ENCODE measurements around the gene GAPDHS. TPM values are rescaled to one million over a fixed set of nuclear protein-coding genes. Genes with fewer than 3 reads are reported as not detected.

Gene GAPDHS
- total and polyA plus RNA-seq, 2 of the 4 experiments (the other 2 are of a cell fraction): not detected

GRCh38 chr19:35500611-35501010 is 32.6 kb upstream of the GAPDHS start:
- Histone ChIP-seq H3K4me1 (ENCODE audit: control insufficient read depth, insufficient read depth, low read length) (no peaks in the 10 kb centered on the region), H4K91ac (ENCODE audit: insufficient read depth, low read depth, low read length) (no peak overlapping the region), H3K18ac (ENCODE audit: low read depth, low read length) (no peak overlapping the region), H2BK5ac (ENCODE audit: low read depth, low read length, poor library complexity, severe bottlenecking) (no peak overlapping the region), H3K56ac (ENCODE audit: extremely low read depth, insufficient read depth, low read length) (no peak overlapping the region), H3K27me3 (ENCODE audit: control insufficient read depth, insufficient read depth, low read length) (peaks cover 33% of the 10 kb centered on the region), H3K36me3 (ENCODE audit: control insufficient read depth, insufficient read depth, low read length) (no peaks in the 10 kb centered on the region), H3K14ac (replicated peaks; ENCODE audit: low read depth, low read length) (no peak overlapping the region), H3K9ac (ENCODE audit: low read depth, low read length) (no peak overlapping the region), H3K4ac (ENCODE audit: low read depth, low read length) (no peak overlapping the region), H3K4me2 (ENCODE audit: low read depth, low read length) (no peak overlapping the region), H2BK20ac (ENCODE audit: low read depth, low read length) (no peak overlapping the region), H3K9me3 (ENCODE audit: control insufficient read depth, insufficient read depth, low read length) (no peaks in the 10 kb centered on the region), H3K4me3 (ENCODE audit: insufficient read depth, low read depth, low read length) (no peak overlapping the region), H2BK120ac (ENCODE audit: low read depth, low read length) (no peak overlapping the region), H2AFZ (replicated peaks; ENCODE audit: low read length, poor library complexity) (no peak overlapping the region), H4K5ac (ENCODE audit: low read depth, low read length) (no peak overlapping the region), H3K9me1 (ENCODE audit: insufficient read depth, low read length) (no peaks in the 10 kb centered on the region), H3K79me1 (ENCODE audit: low read depth in 1 of 2, low read length in 2 of 2) (no peaks in the 10 kb centered on the region), H3K23ac (ENCODE audit: low read depth, low read length) (no peak overlapping the region), H4K20me1 (ENCODE audit: insufficient read depth, low read length) (no peaks in the 10 kb centered on the region), H4K8ac (ENCODE audit: low read depth in 2 of 2, low read length in 2 of 2) (no peak overlapping the region), H3K27ac (ENCODE audit: insufficient read depth, low read length) (no peak overlapping the region), H2BK15ac (ENCODE audit: low read depth, low read length) (no peak overlapping the region), H2AK5ac (ENCODE audit: low read depth, low read length) (no peak overlapping the region), H2AK9ac (replicated peaks; ENCODE audit: low read depth, low read length, poor library complexity) (no peak overlapping the region)
- no TSS peak for BruUV-seq (replicated peaks)
- no CpG with 5 or more reads among the region's 10 CpGs for WGBS, 2 experiments (ENCODE audit: extremely low coverage in 2 of 2, insufficient read length in 1 of 2)
- TF ChIP-seq MAZ (IDR thresholded peaks at IDR 0.05; ENCODE audit: borderline replicate concordance, low read depth, low read length): no peak
- TF ChIP-seq MXI1 (IDR thresholded peaks at IDR 0.05; ENCODE audit: borderline replicate concordance, low read depth, low read length): no peak
- TF ChIP-seq CHD1 (IDR thresholded peaks at IDR 0.05; ENCODE audit: low read depth, low read length): no peak
- TF ChIP-seq ELK1 (IDR thresholded peaks at IDR 0.05; ENCODE audit: borderline replicate concordance, low read depth, low read length): no peak
- no peak for TF ChIP-seq SMC3 (IDR thresholded peaks at IDR 0.05; ENCODE audit: low read depth, low read length)
- TF ChIP-seq BHLHE40 (IDR thresholded peaks at IDR 0.05; ENCODE audit: low read depth, low read length): no peak
- TF ChIP-seq CEBPB (IDR thresholded peaks at IDR 0.05; ENCODE audit: low read depth, low read length): no peak
- no peak for TF ChIP-seq POLR2A (IDR thresholded peaks at IDR 0.05; ENCODE audit: low read depth, low read length)
- TF ChIP-seq NFE2L2 (IDR thresholded peaks at IDR 0.05; ENCODE audit: low read depth, low read length): no peak
- no peak for TF ChIP-seq RAD21 (IDR thresholded peaks at IDR 0.05; ENCODE audit: low read length)
- TF ChIP-seq RFX5 (IDR thresholded peaks at IDR 0.05; ENCODE audit: low read depth, low read length): no peak
- dilution Hi-C loops (cut with HindIII; ENCODE audit: low sequenced_read_pairs, unreplicated experiment): no loop called here
- in situ Hi-C loops (cut with MboI; ENCODE audit: low sequenced_read_pairs): no loop called here
- intact Hi-C loops (cut with micrococcal nuclease): no loop called here
- ATAC-seq (ENCODE audit: low read depth): no peak
- no peak for DNase-seq
- CTCF ChIA-PET: interaction anchor here (0.6 kb wide), 1 partner anchor 10 kb away, joined by 5 read pairs; no protein-coding TSS in a partner anchor
- POLR2A ChIA-PET (ENCODE audit: unreplicated experiment): no interaction called here
